ENCODE measurements around the gene NCDN.
A peak's percentile ranks its signal among the peaks of the same experiment; 100 is the strongest.

The NCDN gene, protein sequence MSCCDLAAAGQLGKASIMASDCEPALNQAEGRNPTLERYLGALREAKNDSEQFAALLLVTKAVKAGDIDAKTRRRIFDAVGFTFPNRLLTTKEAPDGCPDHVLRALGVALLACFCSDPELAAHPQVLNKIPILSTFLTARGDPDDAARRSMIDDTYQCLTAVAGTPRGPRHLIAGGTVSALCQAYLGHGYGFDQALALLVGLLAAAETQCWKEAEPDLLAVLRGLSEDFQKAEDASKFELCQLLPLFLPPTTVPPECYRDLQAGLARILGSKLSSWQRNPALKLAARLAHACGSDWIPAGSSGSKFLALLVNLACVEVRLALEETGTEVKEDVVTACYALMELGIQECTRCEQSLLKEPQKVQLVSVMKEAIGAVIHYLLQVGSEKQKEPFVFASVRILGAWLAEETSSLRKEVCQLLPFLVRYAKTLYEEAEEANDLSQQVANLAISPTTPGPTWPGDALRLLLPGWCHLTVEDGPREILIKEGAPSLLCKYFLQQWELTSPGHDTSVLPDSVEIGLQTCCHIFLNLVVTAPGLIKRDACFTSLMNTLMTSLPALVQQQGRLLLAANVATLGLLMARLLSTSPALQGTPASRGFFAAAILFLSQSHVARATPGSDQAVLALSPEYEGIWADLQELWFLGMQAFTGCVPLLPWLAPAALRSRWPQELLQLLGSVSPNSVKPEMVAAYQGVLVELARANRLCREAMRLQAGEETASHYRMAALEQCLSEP

DNA sequence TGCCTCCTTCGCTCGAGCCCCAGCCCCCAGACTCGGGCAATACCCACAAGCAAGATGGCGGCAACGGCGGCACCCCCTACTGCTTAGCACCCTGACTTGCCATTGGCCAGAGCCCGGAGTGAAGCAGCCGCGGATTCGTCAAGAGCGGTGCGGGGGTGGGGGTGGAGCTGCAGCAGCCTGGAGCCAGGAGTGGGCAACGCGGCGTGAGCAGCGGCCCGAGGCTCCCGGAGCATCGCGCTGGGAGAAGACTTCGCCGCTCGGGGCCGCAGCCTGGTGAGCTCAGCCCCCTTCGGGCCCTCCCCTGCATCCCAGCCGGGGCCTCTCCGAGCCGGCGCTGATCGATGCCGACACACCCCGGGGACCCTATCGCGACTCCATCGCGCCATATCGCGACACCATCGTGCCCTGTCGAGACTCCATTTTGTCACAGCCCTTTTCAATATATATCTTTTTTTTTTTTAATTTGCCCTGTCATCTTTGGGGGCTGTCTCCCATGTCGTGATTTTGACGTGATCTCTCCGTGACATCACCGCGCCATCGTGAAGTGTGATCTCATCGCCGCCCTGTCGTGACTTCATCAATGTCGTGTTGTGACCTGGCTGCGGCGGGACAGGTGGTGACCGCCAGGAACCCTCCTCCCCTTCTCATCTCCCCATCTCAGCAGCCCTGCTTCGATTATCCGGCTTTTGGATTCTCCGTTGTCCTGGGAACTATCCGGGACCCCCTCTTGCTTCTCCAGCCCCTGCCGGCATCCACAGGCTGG lies at the start of gene NCDN:
Gene NCDN (plus strand): TSS at position 189 of the 763 bp plus-strand sequence. CDS start 392 bp downstream, at position 581.
- ATAC-seq (peak; percentile 91), DNase-seq (peak; percentile 96)

DNA sequence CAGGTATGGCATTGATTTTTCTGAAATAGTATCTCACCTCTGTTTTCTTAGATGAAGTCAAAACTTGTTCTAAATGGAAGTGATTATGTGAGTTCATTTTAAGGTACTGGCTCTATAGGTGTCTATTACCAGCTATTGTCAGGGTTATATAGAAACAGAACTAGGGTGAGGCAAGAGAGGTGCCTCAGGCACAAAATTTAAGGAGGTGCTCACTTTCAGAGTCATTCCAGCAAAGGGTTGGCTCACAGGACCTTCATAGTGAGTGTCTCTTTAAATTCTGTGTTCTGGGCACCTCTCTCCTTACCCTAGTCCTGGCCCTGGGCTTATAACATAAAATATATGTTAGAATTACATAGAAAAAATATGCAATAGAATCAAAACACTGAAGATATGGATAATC lies 49.7 kb upstream of the NCDN start:
- ATAC-seq (no peak), DNase-seq (no peak)

GRCh38 chr1:35509558-35509957 lies 48.0 kb upstream of the NCDN start:
- ATAC-seq (no peak), DNase-seq (no peak)

- DNase-seq = no peak
- ATAC-seq = no peak
Measured at GRCh38 chr1:35511305-35511704, 46.3 kb upstream of the NCDN start.

- DNase-seq = no peak
- no peak for ATAC-seq
Measured at GRCh38 chr1:35518183-35518582, 39.4 kb upstream of the NCDN start.

DNA sequence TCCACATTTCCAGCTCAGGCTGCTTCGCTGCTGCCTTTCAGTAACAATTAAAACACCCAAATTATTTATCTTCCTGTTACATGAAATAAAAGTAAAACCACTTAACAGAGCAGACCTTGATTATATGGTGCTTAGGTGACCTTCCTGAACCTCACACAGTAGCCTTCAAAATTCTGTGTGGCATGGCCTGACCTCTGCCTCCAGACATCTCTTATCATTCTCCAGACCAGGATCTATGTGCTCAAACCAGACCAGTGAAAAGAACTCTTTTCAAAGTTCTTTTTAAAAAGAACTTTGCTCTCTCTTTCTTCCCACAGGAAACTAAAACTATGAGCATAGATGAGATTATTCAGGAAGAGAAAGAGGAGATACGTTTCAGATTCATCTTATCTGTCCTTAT lies 38.2 kb upstream of the NCDN start:
- DNase-seq = no peak
- ATAC-seq = no peak

DNA sequence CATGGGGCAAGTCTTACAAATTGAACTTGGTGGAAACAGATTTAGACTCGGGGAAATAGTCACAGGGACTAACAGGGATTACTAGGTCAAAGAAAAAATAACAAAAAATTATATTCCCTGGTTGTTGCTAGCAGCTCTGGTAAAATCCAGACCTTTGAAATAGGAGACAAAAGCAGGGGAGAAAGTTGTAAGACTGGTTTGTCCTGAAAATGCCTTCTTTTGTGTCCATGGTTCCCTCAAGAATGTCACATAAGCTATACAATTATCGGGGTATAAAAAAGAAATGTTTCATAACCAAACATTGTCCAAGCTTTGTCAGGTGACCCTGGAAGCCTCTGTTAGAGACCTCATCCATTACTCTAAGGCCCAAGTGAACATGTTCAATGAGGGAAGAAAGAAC lies 33.5 kb upstream of the NCDN start:
- DNase-seq (no peak), ATAC-seq (no peak)

GRCh38 chr1:35530168-35530567 lies 27.4 kb upstream of the NCDN start:
- DNase-seq (no peak), ATAC-seq (no peak)

GRCh38 chr1:35530946-35531345 lies 26.7 kb upstream of the NCDN start:
- ATAC-seq (no peak), DNase-seq (no peak)

- DNase-seq (no peak), ATAC-seq (no peak)
Measured at GRCh38 chr1:35531368-35531767, 26.2 kb upstream of the NCDN start.

DNA sequence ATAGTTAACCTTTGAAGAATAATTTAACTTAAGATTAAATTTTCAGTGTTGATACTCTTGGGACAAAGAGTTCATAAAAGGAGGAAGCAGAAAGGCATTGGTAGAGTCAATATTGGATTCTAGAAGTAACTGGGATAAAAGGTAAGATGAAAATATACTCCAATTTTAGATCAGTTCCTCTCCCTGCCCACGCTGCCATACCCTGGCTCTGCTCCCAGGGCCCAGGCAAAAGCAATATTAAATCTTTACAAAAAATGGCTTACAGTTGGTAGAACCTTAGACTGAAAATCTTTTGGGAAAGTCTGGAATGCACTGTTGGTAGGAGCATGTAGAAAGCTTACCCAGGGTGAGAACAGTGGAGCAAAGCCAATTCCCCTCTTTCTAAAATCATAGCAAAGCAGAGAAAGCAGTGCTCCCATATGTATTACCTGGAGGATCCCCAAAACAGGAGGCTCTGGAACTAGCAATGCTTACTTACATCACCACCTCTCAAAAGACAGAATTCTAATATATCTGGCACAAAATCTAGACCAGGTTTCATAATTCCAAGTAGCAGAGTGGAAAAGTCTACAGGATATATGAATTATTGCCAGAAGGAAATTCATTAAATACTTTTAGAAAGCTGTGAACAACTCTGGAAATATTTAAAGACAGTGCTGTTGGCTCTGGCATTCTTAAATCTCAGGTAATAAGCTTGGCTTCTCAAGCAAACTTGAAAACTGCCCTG lies 24.9 kb upstream of the NCDN start:
- no peak for ATAC-seq
- no peak for DNase-seq

GRCh38 chr1:35533586-35533985 lies 24.0 kb upstream of the NCDN start:
- no peak for ATAC-seq
- no peak for DNase-seq

DNA sequence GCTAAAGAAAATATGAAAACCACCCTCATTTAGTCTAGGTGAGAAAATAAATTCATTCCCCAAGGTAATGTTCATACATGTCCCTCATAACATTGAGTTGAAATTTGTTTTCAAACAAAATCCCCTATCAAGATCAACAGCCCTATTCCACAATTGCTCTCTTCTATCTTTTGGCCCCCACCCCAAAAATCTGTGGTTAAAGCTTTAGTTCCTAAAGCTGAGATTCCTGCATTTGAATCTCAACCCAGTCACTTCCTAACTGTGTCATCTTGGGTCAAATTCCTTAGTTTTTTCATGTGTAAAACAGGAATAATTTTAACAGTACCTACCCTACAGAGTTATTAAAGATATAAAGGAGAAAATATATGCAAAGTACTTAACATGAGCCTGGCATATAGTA lies 22.4 kb upstream of the NCDN start:
- ATAC-seq (no peak), DNase-seq (no peak)

DNA sequence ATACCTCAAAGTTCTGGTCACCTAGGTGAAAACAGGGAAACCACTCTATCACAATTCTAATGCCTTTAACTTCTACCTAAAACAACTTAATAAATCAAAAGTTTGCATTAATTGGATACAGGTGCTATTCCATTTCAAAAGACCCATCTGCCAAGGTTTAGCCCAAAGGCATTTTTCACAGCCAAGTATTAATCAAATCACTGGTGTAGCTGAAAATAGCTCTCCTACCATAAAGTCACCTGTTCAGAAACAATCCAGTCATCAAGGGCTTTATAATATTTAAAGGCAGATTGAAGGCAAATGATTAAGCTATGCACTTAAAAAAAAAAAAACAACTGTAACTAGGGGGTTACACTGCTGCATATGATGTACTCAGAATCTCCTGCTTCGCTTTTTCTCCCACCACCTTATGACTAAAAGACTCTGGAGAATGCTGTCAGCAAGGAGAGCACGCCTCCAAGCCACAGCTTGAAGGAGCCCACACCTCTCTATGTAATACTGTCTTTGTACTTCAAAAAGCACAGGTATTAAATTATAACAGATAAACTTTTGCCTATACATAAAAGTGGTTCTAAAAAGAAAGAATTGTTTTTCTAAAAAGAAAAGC lies 20.9 kb upstream of the NCDN start:
- peak; percentile 64 for ATAC-seq
- DNase-seq = no peak

GRCh38 chr1:35537806-35538205 lies 19.8 kb upstream of the NCDN start:
- no peak for DNase-seq
- no peak for ATAC-seq

- DNase-seq (peak; percentile 37), ATAC-seq (peak; percentile 89)
Measured at GRCh38 chr1:35539073-35539823, 18.4 kb upstream of the NCDN start.

- ATAC-seq = peak; percentile 41
Measured at GRCh38 chr1:35539824-35540261, 17.8 kb upstream of the NCDN start.

GRCh38 chr1:35544976-35545375 lies 12.6 kb upstream of the NCDN start:
- DNase-seq (peak; percentile 49), ATAC-seq (peak; percentile 83)

More at GRCh38 chr1:35539824-35540261, 17.8 kb upstream of the NCDN start:
- no peak for DNase-seq

- no peak for ATAC-seq
- no peak for DNase-seq
Measured at GRCh38 chr1:35546614-35547013, 11.0 kb upstream of the NCDN start.

GRCh38 chr1:35553851-35554250 lies 3.7 kb upstream of the NCDN start:
- no peak for ATAC-seq

More at GRCh38 chr1:35553851-35554250, 3.7 kb upstream of the NCDN start:
- no peak for DNase-seq

All from stimulated activated naive CD8-positive, alpha-beta T cell treated with anti-CD3 and anti-CD28 coated beads, Interleukin-15, Interleukin-2, amounts not matched to agents 100 U/mL and 50 U/mL, for 24 hours (primary cell).